HG02840 (cell line): Measurements from ENCODE around the gene GRIN3B.

Source experiments
- ATAC-seq: cut with Tn5 transposase; IDR thresholded peaks from one replicate; pipeline ENCODE4 v1.9.1; 2021; ENCODE audit warnings: mild to moderate bottlenecking, moderate library complexity, moderate number of reproducible peaks; ENCODE audit not compliant: unreplicated experiment, low FRiP score

GRIN3B gene

DNA sequence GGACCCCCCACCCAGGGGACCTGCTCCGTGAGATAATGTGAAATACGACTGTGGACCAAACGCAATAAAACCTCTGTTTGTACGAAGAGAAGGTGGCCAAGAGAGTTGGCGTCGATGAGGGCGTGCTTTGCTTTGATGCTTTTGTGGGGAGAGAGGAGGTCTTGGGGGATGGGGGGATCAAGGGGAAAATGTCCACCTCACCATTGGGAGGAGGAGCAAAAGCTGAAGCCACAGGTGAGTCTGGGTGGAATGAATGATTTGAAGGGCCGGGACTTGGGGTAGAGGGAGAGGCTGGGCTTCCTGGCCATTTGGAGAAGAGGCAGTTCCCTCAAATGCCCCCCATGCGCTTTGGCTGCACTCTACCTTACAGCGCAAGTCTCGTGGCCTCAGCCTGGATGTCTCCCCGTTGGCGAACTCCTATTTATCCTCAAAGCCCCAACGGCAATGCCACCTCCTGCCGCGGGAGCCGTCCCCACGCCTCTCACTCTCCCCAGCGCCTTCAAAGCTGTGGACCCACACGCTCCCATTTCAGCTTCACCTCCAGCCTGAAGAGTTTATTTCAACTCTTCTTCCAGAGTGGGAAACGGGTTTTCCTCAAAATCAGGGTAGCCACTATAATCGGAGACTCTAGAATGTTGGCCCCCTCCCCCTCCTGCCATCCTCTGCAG lies 38.9 kb downstream of the GRIN3B start:
- no peak for ATAC-seq

- peak; percentile 61 for ATAC-seq
These were observed 39.6 kb downstream of the GRIN3B start, which contains the start of gene ABCA7 for GRCh38 chr19:1039646-1040475. ABCA7 (plus strand) TSS chr19:1040107; CDS start chr19:1041362, 1,255 bp downstream.

DNA sequence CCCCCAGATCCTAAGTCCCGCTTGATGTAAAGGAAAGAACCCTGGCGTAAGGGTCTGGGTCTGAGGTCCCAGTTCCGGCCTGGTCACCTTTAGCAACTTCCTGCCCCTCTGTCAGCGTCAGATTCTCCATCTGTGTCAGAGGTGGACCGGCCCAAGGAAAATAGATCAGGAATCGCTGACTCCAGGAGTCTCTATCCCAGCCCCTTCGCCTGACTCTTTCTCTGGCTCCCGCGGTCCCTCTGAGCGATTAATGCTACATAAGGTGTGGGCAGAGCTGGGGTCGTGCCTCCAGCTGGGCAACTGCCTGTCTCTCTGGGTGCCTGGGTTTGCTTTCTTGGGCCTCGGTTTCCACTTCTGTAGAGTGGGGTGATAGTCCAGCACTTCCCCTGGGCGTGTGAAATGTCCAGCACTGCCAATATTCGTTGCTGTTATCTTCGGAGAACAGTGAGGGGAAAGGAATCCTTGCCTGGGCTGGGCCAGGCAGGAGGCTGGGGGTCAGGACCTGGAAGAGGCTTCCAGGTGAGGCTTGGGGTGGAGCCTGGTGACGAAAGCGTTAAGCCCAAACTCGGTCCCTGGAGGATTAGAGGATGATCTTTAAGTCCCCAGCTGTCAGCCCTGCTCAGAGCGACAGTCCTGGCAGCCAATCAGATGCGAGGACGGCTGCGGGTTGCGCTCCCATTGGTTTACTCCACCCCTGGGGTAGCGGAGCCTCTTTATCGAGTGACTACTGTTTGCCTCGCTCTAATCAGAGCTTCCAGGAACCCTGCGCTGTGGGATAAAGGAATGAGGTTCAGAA lies 40.5 kb downstream of the GRIN3B start:
- ATAC-seq = peak; percentile 36

GRCh38 chr19:1041272-1041834 lies 41.1 kb downstream of the GRIN3B start:
- no peak for ATAC-seq

DNA sequence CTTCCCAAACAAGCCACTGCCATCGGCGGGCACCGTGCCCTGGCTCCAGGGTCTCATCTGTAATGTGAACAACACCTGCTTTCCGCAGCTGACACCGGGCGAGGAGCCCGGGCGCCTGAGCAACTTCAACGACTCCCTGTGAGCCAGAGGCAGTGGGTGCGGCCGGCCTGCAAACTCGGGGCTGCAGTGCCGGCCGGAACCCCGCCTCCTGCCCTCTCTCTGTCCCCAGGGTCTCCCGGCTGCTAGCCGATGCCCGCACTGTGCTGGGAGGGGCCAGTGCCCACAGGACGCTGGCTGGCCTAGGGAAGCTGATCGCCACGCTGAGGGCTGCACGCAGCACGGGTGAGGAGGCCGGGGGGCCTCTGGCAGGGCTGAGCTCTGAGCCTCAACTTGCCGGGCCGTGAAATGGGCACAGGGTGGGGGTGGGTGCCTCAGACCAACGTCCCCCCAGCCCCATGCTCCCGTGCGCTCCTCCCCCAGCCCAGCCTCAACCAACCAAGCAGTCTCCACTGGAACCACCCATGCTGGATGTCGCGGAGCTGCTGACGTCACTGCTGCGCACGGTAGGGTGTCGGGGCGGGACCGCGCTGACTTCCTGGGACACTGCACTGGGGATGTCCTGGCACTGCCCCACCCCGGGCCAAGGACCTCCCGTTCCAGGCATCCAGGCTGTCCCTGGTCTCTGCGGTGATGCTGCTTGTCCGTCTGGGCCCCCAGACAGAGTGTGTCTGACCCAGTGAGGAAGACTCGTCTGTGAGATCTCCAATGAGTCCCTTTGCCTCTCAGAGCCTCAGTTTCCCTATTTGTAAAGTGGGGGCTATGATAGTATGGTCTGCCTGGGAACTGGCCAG lies 41.8 kb downstream of the GRIN3B start:
- no peak for ATAC-seq

DNA sequence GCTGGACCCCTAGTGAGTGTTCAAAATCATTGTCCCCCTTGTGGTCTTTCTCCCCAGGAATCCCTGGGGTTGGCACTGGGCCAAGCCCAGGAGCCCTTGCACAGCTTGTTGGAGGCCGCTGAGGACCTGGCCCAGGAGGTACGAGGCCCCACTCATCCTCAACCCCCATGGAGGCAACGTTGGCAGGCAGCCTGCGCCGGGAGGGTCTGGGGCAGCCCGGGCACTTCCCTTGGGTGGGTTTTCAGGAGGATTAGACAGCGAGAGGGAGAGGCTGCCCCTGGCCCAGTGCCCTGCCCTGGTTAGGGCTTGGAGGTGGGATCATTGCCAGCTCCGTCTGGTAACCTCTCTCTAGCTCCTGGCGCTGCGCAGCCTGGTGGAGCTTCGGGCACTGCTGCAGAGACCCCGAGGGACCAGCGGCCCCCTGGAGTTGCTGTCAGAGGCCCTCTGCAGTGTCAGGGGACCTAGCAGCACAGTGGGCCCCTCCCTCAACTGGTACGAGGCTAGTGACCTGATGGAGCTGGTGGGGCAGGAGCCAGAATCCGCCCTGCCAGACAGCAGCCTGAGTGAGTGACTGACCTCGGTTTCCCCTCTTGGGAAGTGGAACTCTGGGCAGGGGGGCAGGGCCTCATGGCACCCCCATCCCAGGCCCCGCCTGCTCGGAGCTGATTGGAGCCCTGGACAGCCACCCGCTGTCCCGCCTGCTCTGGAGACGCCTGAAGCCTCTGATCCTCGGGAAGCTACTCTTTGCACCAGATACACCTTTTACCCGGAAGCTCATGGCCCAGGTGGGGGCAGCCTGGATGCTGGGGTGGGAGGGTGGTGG lies 42.7 kb downstream of the GRIN3B start:
- no peak for ATAC-seq

DNA sequence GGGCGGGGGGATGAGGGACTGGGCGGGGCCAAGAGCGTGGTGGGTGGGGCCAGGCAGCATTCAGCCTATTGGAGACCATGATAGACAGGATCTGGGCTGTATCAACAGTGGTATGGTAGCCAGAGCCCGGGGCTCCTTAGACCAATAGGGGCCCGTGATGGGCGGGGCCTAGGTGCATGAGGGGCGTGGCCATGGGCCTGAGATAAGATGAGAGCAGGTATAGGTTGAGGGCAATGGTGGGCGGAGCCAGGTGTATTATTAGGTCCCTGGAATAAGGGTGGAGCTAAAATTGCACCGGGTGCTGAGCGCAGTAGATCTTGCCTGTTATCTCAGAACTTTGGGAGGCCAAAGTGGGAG lies 45.0 kb downstream of the GRIN3B start:
- ATAC-seq = no peak

GRCh38 chr19:1046117-1046626 lies 46.0 kb downstream of the GRIN3B start:
- no peak for ATAC-seq

- ATAC-seq = no peak
These were observed 46.8 kb downstream of the GRIN3B start for GRCh38 chr19:1046836-1047695.

- no peak for ATAC-seq
These were observed 47.5 kb downstream of the GRIN3B start for GRCh38 chr19:1047696-1048147.

GRCh38 chr19:1049106-1049505 lies 48.9 kb downstream of the GRIN3B start:
- no peak for ATAC-seq

DNA sequence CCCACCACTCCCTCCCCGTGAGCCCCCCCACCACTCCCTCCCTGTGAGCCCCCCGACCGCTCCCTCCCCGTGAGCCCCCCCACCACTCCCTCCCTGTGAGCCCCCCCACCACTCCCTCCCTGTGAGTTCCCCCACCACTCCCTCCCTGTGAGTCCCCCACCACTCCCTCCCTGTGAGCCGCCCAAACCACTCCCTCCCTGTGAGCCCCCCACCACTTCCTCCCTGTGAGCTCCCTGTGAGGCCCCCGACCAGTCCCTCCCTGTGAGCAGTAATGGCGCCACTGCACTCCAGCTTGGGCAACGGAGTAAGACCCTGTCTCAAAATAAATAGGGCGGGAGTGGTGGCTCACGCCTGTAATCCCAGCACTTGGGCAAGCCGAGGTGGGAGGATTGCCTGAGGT lies 49.6 kb downstream of the GRIN3B start:
- no peak for ATAC-seq

GRCh38 chr19:1050989-1051788 lies 51.0 kb downstream of the GRIN3B start:
- no peak for ATAC-seq

DNA sequence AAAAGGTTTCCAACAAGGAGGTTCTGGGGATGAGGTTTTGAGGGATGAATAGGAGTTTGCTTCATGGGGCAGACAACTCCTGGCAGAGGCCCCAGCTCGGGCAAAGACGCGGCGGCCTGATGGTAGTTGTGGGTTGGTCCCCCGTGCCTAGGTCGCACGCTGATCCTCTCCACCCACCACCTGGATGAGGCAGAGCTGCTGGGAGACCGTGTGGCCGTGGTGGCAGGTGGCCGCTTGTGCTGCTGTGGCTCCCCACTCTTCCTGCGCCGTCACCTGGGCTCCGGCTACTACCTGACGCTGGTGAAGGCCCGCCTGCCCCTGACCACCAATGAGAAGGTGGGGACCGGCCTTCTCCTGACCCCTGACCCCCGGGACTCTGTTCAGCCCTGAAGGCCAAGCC lies 51.6 kb downstream of the GRIN3B start:
- no peak for ATAC-seq

GRCh38 chr19:1052349-1052975 lies 52.2 kb downstream of the GRIN3B start:
- no peak for ATAC-seq
